GM18498 (cell line): Measurements from ENCODE around the gene CRLF1.

Experiments used
- ATAC-seq: cut with Tn5 transposase; IDR thresholded peaks from one replicate; pipeline ENCODE4 v1.9.1; 2021; ENCODE audit warnings: mild to moderate bottlenecking, moderate library complexity; ENCODE audit not compliant: unreplicated experiment

Gene CRLF1, protein sequence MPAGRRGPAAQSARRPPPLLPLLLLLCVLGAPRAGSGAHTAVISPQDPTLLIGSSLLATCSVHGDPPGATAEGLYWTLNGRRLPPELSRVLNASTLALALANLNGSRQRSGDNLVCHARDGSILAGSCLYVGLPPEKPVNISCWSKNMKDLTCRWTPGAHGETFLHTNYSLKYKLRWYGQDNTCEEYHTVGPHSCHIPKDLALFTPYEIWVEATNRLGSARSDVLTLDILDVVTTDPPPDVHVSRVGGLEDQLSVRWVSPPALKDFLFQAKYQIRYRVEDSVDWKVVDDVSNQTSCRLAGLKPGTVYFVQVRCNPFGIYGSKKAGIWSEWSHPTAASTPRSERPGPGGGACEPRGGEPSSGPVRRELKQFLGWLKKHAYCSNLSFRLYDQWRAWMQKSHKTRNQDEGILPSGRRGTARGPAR

DNA sequence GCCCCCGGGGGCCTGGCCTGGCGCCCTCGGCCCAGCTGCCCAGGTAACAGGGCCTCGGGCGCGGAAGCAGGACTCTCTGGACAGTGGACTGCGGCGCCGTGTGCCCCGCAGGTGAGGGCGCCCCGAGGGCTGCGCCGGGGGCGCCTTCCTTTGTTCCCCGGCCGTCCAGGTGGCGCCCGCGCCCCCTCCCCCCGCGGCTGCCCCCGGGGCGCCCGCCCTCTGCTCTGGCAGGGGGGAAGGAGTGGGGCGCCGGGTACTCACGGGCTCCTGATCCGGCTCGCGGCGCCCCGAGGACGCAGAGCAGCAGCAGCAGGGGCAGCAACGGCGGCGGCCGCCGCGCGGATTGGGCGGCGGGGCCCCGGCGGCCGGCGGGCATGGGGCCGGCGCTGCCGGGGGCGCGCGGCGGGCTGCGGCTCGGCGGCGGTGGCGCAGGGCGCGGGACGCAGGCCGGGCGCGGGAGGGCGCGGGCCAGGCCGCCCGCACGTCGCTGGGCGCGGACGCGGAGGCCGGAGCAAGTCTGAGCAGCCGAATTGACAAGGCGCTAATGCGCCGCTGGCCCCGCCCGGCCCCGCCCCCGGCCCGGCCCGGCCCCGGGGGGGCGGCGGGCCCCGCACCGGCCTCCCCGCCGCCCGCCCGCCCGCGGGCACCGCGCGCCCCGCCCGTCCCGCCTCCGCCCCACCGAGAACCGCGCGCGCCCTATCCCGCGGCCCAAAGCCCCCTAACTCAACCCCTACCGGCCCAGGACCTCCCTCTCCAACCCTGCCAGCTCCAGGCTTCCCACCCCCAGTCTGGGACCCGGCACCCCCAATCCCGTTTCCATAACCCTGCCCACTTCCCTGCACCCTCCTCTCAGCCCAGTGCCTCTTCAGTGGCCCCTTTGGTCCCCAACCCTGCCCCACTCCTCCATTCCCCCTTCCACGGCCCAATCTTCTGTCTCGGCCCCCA, at the start of gene CRLF1:
Gene CRLF1 (minus strand): TSS at position 519 of the 945 bp plus-strand sequence. CDS start 143 bp downstream, at position 376.
- no peak for ATAC-seq

DNA sequence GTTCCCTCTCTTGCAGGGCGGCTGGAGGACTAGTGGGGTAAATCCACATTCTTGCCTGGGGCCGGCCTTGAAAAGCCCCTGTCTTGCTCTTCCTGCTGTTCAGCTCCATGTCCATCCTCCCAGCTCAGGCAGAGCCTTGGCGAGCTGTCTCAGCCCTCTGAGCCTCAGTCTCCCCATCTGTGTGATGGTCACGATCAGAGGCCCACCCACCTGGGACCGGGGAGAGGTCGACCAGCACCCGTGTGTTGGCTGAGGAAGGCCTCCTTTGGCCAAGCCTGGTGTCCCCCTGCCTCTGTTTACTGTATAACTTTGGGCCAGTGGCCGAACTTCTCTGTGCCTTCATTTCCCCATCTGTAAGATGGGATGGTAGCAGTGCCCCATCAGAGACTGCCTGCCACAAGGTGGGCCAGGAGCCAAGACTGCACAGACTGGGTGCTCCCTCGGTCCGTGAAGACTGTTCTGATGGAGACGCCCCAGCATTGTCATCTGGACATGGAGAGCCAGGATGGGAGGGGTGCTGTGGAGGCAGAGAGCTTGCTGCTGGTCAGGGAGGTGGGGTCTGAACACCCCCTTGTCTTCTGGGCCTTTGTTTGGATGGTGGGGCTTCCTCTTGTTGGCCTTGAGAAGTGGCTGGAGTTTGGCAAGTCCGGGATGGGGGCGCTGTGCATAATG, 48.7 kb upstream of the CRLF1 start:
- no peak for ATAC-seq

DNA sequence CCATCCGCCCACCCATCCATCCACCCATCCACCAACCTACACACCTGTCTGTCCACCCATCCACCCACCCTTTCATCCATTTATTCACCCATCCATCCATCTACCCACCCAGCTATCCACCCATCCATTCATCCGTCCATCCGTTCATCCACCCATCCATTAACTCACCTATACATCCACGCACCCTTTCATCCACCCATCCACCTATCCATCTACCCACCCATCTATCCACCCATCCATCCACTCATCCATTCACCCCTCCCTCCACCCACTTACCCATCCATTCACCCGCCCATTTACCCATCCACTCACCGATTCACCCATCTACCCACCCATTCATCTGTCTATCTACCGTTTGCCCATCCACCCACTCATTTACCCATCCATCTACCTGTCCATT, 47.9 kb upstream of the CRLF1 start:
- ATAC-seq = no peak

DNA sequence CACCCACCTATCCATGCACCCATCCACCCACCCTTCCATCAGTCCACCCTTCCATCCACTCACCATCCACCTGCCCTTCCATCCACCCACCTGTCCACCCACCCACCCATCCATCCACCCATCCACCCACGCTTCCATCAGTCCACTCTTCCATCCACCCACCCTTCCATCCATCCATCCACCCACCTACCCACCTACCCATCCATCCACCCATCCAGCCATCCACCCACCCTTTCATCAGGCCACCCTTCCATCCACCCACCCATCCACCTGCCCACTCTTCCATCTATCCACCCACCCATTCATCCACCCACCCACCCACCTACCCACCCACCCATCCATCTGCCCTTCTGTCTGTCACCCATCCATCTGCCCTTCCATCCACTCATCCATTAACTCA, 47.3 kb upstream of the CRLF1 start:
- no peak for ATAC-seq

DNA sequence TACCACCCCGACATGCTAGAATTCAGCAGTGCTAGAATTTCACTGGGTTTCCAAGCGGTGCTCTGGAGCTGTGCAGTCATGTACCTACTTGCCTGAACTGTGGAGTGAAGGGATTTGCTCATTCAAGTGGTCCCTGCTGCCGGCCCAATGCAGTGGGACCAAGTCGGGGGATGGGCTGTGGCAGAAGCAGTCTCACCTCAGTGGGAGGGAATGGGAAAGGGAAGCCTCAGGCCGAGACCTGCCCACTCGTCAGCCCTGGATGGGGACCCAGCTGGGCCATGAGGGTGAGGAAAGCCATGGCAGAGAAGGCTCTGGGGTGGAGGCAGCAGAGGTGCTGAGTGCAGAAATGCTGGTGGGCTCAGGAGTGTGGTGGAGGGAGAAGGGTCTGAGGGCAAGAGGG, 45.1 kb upstream of the CRLF1 start:
- ATAC-seq = no peak

DNA sequence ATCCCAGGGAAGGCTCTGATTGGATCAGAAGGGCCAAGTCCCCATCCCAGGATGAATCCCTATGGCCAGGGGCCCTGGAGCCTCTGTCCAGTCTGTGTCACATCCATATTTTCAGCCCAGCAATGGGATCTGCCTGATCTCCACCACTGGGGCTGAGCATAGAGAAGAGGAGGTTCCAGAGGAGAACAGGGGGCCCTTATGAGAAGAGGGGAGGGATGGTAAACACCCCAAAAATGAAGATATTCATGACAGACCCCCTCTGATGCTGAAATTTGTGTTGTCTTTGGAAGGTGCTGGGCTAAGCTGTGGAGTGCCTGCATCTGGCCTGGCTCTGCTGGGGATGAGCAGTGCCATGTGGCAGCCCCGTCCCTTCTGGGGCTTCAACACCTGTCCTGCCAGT, 44.7 kb upstream of the CRLF1 start:
- no peak for ATAC-seq

DNA sequence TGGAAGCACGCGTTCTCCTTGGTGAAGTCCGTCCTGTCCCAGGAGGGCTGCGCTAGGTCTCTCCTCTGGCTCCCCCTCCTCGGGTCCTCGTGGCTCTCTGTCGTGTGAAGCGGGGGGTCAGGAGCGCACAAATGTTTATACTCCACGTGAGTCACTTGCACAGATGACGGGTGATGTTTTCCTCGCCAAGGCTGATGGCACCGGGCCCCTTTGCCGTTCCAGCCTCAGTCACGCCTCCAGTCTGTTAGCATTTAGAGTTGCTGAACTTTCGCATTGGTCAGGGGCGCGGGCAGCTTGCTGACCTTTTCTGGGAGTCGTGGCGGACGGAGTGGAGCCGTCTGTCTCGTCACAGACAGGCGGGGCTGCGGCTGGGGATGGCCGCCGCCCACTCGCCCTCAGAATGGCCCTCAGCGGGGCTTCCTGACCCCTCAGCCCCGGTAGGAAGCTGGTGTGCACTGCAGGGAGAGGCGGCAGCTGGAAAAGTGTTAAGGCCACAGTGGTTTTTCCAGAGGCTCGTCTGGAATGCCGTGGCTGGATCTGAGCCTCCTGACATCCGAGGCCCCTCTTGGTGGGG, 44.0 kb upstream of the CRLF1 start:
- ATAC-seq = no peak

DNA sequence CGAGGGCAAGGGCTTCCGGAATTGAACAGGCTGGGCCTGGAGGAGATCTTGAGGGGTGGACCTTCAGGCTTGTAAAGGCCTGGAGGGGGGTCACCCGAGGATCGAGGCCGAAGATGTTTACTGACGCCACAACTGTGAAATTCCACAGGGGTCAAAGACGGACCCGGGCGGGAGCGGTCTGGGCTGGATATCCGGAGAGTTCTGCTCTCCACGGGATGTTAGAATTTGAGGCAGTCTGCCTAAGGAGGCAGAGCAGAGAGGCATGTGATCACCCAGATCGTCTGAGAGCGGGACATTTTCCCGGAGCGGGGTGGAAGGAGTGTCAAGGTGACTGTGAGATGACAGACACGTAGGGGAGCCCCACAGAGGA, 43.4 kb upstream of the CRLF1 start:
- no peak for ATAC-seq

DNA sequence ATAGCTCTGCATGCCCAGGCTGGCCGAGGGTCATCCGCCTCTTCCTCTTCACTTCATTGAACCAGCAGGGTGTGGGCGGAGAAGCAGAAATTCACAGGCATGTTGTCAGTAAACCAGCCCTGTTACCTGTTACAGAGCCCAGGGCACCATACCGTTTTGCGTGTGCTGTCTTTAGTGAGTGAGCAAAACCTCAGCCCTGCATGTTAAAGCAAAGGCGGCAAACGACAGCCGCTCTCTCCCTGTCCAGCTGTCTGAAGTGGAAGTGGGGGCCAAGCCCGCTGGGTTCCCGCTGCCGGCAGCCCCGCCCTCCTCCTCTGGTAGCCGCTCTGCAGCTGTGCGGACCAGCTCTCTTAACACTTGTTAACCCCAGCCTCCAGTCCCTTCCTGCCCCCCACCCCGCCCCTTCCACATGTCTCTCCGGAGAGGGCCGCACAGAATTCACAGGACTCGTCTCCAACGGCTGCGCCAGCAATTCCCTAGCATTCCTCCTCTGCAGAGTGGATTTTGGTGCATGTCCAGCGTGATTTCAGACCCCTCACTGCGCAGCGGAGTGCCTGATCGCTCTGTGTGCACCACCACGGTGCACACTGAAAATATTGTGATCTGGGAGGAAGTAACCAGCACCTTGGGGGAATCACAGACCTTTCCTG, 42.9 kb upstream of the CRLF1 start:
- no peak for ATAC-seq

DNA sequence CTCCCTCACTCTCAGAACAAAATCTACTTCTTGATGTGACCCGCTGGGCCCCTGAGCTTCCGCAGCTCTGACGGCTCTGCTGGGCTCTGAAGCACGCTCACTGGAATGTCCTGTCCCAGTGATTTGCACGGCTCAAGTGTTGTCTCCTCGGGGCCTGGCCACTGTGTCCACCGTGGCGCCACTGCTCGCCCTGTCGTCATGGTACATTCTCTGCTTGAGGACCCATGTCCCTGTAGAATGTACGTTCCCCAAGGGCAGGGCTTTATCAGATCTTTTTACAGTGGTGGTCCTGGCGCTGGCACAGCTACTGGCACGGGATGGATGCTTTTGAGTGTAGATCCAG, 42.3 kb upstream of the CRLF1 start:
- no peak for ATAC-seq

DNA sequence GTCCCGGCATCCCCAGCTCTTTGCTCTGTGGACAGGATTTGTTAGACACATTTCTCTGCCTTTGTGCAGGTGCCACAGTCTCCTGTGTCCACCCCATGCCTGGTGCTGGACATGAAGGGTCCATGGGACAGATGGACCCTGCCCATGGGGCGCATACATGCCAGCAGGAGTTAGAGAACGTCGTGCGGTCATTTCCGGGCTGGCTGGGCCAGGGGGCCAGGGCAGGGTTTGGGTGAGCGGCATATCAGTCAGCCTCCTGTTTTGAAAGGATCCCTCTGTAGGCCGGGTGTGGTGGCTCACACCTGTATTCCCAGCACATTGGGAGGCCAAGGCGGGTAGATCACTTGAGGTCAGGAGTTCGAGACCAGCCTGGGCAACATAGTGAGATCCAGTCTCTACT, 41.2 kb upstream of the CRLF1 start:
- ATAC-seq = no peak

DNA sequence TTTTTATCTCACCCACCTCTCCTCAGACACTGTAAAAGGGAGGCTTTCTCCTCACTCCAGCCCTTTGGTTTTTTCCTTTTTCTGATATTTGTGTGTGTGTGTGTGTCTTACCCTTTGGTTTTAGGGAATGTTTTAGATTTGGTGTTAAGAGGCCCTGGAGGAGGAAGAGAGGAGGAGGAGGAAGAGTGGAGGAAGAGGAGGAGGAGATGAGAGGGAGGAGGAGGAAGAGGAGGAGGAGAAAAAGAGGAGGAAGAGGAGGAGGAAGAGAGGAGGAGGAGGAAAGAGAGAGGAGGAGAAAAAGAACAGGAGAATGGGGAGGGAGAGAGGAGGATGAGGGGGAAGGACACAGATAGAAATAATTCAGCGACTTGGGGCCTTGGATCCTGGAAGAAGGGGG, 40.8 kb upstream of the CRLF1 start:
- no peak for ATAC-seq

DNA sequence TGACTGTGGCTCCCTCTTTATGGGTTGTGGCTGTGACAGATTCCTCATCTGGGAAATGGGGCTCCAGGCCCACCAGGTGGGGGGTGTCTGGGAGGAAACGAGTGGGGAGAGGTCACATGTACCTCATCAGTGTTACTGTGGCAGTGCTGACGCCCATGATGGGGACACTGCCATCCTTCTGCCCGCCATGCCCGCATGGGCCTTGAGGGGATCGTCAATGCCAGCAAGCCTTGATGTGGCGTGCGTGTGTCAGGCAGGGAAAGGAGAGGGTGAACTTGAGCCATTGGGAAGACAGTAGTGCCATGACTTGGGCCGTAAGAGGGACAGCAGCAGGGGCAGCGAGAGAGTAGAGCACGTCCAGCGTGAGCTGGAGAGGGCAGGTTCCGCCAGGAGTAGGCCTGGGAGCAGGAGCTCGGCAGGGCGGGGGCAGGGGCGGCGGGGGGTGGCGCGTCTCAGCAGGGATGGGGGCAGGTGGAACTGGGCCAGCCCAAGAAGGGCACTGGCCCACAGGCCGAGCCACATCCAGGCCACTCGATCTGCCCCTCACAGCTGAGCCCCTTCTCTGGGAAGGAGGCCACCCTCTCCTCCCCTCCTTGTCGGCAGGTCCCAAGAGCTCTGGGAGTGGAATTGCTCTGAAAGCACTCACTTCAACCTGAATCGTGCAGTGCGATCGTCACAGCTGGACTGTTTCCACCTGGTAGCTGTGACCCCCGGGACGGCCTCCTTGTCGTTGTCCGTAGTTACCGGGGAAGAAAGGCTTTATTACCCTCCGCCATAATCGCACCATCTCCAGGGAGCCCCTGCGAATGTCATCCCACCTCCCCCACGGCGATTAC, 40.2 kb upstream of the CRLF1 start:
- ATAC-seq = no peak

DNA sequence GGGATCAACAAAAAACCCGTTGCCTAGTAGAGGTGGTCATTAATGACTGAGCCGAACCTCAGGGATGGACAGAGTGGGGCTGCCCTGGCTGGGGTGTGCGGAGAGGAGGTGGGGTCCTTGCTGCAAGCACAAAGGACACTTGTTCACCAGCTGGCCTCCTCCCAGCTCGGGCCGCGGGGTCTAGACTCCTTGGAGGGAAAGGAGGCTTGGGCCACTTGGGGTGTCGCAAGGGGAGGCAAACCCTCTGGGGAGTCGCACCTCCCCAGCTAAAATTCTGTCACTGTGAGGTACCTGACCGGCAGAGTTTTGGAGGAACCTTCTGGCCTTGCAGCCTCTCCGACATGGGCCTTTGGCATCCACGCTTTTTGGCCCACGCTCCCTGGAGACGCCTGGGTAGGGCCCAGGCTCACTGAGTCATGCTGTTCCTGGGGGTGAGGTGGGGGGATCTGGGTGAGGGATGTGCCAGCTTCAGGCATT, 38.5 kb upstream of the CRLF1 start:
- ATAC-seq = no peak

DNA sequence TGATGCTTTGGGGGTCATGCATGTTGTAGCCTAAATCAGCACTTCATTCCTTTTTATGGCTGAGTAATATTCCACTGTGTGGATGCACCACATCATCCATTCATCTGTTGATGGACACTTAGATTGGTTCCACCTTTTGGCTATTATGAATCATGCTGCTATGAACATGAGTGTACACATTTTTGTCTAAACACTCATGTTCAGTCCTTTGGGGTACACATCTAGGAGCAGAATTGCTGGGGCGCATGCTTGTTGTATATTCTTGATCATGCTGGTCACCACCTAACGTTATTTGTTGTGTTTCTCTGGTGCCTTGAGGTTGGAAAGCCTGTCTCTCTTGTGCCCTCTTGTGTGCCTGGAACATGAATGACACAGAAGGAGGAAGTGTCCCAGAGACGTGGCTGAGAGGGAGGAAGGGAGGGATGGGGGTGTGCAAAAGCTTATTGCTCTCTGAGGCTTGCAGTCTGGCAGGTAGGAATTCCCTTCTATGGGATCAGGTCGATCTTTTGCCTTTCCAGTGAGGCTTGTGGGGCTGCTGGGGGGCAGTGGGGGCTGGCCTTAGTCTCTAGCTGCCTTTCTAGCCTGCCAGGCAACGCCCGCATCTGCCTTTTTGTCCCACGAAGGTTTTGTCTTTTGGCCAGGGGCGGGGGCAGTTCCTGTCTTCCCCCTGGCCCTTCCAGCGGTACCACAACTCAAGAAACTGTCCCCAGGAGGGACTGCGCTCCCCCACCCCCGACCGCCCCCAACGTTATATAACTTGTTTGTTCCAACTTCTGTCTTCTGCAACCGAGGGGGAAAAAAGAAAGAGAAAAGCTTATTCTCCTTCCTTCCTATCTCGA, 37.8 kb upstream of the CRLF1 start:
- no peak for ATAC-seq

DNA sequence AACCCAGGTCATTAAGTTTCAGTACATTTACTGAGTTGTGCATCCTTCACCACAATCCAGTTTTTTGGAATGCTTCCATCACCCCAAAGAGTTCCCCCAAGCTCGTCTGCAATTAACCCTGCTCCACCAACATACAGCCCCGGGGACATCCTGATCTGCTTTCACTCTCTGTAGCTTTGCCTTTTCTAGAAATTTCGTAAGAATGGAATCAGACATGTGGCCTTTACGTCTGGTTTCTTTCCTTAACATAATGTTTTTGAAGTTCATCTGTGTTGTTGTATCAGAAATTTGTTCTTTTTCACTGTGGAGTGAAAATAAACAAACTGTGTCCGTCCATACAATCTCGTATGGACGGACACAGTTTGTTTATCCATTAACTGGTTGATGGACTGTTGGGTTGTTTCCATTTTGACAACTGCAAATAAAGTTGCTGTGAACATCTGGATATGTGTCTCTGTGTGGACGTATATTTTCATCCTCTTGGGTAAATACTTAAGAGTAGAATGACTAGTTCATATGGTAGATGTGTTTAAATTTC, 33.2 kb upstream of the CRLF1 start:
- no peak for ATAC-seq

DNA sequence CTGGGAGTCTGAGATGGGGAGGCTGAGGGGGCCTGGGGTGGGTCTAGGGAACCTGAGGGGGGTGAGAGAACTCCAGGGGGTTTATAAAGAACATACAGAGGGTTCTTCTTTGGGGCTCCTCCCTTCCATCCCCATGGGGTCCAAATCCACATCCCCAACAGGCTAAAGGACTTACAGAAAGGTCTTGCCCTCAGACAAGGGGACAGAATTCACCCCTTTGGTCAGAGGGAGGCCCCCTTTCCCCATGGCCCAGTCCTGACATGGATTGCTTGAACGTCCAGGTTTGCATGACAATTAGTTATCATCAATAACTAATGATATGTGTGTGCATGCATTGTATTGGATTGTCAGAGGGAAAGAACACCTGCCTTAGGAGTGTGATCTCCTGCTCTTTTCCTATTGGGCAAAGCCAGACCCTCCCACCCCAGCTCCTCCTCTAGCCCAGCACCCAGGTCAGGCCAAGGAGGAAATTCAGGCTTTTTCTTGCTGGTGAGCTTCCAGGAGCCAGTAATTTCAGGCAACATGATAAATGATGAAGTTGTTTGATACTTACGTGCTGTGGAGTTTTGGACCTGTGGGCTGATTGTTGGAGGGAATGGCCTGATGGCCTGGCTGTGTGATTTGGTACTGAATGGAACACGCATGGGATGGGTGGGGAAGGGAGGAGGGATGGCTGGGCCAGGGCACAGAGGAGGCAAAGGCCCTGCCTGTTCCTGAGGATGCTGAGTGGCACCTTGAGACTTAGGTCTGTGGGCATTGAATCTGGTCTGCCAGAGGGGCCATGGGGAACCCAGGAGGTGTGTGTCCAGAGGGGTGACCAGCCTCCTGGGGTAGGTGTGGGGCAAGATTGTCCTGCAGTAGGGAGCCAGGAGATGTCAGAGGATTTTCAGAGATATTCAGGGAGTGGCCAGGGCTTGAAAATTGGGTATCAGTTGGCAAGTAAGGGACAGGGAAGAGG, 31.4 kb upstream of the CRLF1 start:
- ATAC-seq = no peak
